ENCODE results near the gene SND1. TPM values are rescaled to one million over a fixed set of nuclear protein-coding genes. Genes with fewer than 3 reads are reported as not detected.

SND1 gene
- total RNA-seq, 3 donors from 2014 or later, result 83.5 to 131 (median 120) TPM

DNA sequence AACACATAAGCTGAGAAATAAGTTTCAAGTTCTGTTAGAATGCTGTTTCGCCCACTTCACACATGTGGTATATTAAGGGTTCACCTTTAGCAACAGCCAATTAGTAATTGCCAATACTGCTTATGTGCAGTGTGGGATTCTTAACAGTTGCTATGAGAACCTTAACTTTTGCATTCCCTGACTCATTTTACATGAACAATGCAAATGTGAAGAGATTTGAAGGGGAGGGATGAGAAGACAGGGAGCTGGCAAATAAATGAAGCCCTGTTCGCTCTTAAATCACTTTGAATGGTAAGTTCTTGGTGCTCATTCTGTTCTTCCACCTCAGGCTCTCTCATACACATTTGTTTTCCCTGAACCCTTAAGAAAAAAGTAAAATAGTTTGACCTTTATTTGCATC lies 296.9 kb downstream of the SND1 start:
- Histone ChIP-seq H3K27me3 (no peaks in the 10 kb centered on the region), H3K4me3 (no peak overlapping the region), H3K36me3 (no peaks in the 10 kb centered on the region), H3K4me1 (no peaks in the 10 kb centered on the region), H3K27ac (no peak overlapping the region), H3K9me3 (no peaks in the 10 kb centered on the region)
- no peak for DNase-seq (ENCODE audit: low spot score in 2 of 2)
- intact Hi-C loops (cut with DNase I; ENCODE audit: low total_unique reads), result no loop called here
- TF ChIP-seq, protein P1, sequence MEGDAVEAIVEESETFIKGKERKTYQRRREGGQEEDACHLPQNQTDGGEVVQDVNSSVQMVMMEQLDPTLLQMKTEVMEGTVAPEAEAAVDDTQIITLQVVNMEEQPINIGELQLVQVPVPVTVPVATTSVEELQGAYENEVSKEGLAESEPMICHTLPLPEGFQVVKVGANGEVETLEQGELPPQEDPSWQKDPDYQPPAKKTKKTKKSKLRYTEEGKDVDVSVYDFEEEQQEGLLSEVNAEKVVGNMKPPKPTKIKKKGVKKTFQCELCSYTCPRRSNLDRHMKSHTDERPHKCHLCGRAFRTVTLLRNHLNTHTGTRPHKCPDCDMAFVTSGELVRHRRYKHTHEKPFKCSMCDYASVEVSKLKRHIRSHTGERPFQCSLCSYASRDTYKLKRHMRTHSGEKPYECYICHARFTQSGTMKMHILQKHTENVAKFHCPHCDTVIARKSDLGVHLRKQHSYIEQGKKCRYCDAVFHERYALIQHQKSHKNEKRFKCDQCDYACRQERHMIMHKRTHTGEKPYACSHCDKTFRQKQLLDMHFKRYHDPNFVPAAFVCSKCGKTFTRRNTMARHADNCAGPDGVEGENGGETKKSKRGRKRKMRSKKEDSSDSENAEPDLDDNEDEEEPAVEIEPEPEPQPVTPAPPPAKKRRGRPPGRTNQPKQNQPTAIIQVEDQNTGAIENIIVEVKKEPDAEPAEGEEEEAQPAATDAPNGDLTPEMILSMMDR (IDR thresholded peaks at IDR 0.05), result no peak
- TF ChIP-seq POLR2A (IDR thresholded peaks at IDR 0.05), result no peak
- TF ChIP-seq POLR2AphosphoS5 (IDR thresholded peaks at IDR 0.05), result no peak

DNA sequence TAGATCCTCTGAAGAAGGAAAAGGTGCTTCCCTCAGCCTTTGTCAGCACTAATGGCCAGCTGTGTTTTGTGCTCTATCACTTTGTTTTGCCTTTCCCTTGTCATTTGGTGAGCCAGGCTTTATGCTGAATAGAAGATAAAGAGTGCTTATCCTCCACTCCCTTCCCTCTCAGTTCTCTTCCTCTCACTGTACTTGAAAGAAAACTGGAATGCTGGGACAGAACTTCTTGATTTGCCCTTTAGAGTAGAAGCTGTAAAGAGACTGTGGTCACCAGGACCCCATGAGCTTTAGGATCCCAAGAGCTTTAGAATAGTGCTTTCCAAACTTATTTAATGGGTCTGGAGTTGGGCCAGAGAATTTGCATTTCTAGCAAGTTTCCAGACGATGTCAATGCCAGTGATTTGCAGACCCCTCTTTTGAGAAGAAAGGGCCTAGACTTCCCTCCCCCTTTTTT lies 297.8 kb downstream of the SND1 start:
- Histone ChIP-seq H3K27me3 (no peaks in the 10 kb centered on the region), H3K36me3 (no peaks in the 10 kb centered on the region), H3K4me1 (no peaks in the 10 kb centered on the region), H3K9me3 (no peaks in the 10 kb centered on the region), H3K27ac (no peak overlapping the region), H3K4me3 (no peak overlapping the region)
- no peak for DNase-seq (ENCODE audit: low spot score in 2 of 2)
- TF ChIP-seq POLR2AphosphoS5 (IDR thresholded peaks at IDR 0.05) (no peak), POLR2A (IDR thresholded peaks at IDR 0.05) (no peak)
- TF ChIP-seq, protein P1 (IDR thresholded peaks at IDR 0.05), result no peak
- intact Hi-C loops (cut with DNase I; ENCODE audit: low total_unique reads), result no loop called here

DNA sequence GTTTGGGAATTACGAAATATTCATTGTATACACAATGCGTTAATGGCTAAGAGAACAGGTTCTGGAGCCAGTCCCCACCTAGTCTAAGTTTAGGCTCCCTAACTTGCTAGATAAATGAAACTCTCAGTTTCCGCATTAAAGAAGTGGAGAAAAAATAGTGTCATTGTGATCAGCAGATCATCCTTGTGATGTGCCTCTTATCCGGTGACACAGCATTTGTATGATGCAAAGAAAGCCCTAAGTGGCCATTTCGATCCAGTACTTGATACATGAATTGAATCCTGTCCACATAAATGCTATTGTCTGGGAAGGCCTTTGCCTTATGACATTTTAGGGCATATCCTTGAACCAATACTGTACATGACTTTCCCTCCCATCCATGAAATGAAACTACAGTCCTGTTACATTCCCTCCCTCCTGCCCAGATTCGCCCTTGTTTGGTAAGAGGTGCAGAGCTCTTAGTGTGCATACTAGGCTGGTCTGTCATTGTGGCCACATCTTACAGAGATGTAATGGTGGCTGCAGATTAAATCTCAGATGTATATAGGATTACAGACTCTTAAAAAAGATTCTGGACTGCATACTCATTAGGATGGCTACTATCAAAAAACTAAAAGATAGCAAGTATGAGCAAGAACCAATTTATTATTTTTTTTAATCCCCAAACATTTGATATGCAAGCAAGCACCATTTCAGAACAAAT lies 298.4 kb downstream of the SND1 start:
- Histone ChIP-seq H3K9me3 (no peaks in the 10 kb centered on the region), H3K27me3 (no peaks in the 10 kb centered on the region), H3K4me1 (no peaks in the 10 kb centered on the region), H3K4me3 (no peak overlapping the region), H3K27ac (no peak overlapping the region), H3K36me3 (no peaks in the 10 kb centered on the region)
- DNase-seq (ENCODE audit: low spot score in 2 of 2), result no peak
- intact Hi-C loops (cut with DNase I; ENCODE audit: low total_unique reads), result no loop called here
- TF ChIP-seq POLR2AphosphoS5 (IDR thresholded peaks at IDR 0.05), result no peak
- TF ChIP-seq POLR2A (IDR thresholded peaks at IDR 0.05), result no peak
- TF ChIP-seq, protein P1 (IDR thresholded peaks at IDR 0.05), result no peak

DNA sequence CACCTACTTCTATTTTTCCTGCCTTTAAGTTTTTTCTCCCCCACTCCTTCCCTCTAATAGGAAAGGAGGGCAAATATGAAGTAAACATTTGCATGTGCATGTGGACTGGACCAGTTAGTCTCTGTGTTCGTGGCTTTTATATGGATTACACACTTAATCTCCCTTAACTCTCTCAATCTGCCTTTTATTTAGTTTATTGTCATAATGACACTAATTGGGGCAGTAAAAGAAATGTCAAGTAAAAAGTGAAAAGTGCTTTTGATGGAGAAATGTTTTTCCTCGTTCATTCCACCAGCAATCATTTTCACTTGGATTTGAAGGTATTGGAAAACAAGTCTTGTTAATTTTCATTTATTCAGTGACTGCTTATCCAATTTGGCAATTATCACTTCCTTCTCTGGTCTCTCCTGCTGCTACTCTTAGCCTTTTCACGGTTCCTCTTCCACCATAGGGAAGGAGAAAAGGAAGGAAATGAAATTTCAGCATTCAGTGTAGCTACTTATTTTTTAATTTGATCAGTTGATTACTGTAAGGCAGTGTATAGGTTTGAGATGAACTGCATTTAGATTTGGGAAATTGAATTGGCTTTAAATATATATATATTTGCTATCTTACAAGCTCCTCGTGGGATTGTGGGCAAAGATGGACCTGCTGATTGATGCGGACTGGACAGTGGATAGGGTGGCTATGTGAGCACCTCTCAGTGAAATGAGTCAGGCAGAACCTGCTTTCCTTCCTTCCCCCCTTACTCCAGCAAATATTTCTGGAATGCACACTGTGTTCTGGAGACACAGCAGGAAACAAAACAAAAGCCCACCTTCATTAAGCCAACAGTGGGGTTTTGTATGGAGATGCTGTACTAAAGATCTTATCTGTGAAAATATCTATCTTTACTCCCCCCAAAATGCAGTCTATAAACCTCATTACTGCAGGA lies 301.7 kb downstream of the SND1 start:
- H3K9me3 ChIP-seq, result no peaks in the 10 kb centered on the region
- TF ChIP-seq, protein P1 (IDR thresholded peaks at IDR 0.05), result no peak
- TF ChIP-seq POLR2AphosphoS5 (IDR thresholded peaks at IDR 0.05) (no peak), POLR2A (IDR thresholded peaks at IDR 0.05) (no peak)
- no peaks in the 10 kb centered on the region for H3K36me3 ChIP-seq
- no peaks in the 10 kb centered on the region for H3K4me1 ChIP-seq
- no peak for DNase-seq (ENCODE audit: low spot score in 2 of 2)
- H3K27me3 ChIP-seq, result no peaks in the 10 kb centered on the region
- H3K27ac ChIP-seq, result no peak overlapping the region
- H3K4me3 ChIP-seq, result no peak overlapping the region
- intact Hi-C loops (cut with DNase I; ENCODE audit: low total_unique reads), result no loop called here

DNA sequence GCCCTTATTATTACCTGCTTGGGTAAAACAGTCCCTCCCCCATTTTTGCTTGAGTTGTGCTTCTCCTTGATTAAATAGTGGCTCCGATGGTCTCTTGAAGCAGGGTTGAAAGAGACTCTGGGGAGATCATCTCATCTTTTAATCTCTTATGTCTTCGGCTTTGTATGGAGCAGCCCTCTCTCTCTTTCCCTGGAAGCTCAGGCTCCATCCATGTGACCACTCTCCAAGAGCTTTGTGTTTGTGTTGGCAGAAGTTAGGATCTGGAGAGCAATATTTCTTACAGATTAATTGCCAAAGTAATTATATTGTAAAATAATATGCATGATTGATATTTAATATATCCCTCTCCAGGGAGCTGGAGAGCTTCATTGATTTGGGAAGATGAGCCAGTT lies 302.4 kb downstream of the SND1 start:
- Histone ChIP-seq H3K27ac (no peak overlapping the region), H3K4me3 (no peak overlapping the region), H3K36me3 (no peaks in the 10 kb centered on the region), H3K4me1 (no peaks in the 10 kb centered on the region), H3K27me3 (no peaks in the 10 kb centered on the region), H3K9me3 (no peaks in the 10 kb centered on the region)
- TF ChIP-seq POLR2AphosphoS5 (IDR thresholded peaks at IDR 0.05) (no peak), POLR2A (IDR thresholded peaks at IDR 0.05) (no peak)
- TF ChIP-seq, protein P1 (IDR thresholded peaks at IDR 0.05), result no peak
- no peak for DNase-seq (ENCODE audit: low spot score in 2 of 2)
- intact Hi-C loops (cut with DNase I; ENCODE audit: low total_unique reads), result no loop called here

Measured in breast epithelium (tissue), 4 donors.